HG03097 (cell line): ENCODE results near the gene AP2B1.

Source experiments
- ATAC-seq: cut with Tn5 transposase; IDR thresholded peaks from one replicate; pipeline ENCODE4 v1.9.1; 2021; ENCODE audit not compliant: unreplicated experiment, low FRiP score

Gene AP2B1

GRCh38 chr17:35725802-35726126 is 138.6 kb downstream of the AP2B1 start:
- no peak for ATAC-seq

DNA sequence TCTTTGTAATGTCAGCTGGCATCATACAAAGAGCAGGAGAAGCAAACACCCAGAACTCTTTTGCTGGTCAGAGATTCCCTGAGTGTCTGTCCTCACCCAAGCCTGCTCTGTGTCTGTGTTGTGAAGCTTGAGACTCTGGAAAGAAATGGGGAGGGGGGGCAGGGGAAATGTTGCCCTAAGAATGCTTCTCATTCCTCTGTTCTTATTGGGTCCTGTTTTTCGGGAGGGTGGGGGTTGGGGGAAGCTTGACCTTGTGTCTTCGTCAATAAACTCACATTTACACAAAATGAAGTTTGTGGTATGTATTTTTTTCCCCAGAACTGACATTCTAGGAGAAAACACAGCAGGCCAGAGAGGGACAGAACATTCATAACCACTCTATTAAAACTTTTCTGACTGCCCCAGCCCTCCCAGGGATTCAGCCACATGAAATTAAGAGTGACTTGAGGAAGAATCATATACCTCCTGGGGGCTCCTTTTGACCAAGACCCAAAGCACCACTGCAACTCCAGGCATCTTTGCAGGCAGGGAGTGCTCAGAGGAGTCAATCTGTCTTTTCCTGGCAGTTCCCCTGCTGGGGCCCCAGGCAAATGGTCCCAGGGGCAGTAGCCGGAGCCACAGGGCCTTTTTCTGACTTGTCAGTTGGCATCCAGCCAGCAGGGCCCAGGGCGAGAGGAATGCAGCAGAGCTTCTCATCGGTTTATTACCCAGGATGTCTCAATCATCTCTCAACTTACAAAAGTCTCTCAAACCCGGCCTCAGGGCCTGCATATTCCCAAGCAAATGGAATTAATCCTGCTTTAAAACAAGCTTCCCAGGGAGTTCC is 139.2 kb downstream of the AP2B1 start:
- no peak for ATAC-seq

DNA sequence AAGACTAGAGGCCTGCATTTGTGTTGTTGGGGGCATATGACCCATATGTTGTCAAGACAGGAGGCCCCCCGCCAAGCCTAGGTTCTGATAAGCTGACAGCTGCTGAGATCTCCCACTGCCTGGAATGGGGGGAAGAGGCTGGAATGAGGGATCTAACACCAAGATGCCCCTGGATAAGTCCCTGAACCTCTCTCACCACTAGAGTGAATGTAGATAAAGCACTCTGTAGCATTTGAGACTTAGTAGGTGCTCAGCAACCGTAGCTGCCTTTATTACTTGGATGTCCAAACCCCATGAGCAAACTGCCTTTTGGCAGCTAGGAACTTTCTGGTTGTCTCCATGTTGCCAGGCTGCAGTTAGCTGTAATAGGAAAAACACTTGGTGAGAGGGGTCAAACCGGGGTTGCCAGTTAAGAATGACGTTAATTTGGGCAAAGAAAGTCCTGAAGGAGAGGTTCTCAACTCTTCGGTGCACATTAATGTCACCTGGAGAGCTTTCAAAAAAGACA is 139.9 kb downstream of the AP2B1 start:
- no peak for ATAC-seq

- no peak for ATAC-seq
Observed at GRCh38 chr17:35727635-35728034, 140.5 kb downstream of the AP2B1 start.

DNA sequence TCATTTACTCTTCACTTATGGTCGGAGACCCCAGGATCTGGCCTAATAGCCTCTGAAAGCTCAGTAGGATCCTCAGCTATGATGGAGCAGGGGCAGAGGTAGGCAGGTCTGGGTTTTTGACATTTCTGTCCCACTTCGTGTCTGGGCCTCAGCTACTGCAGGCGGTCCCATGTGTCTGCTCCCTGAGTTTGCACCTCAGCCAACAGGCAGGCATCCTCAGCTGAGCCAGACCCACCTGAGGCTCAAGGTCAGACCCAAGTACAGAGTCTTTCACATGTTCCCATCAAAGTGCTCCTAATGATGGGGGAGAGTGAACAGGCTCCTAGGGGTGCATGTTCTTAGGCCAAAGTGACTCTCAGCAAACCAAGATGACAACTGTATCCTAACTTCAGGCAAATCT is 141.4 kb downstream of the AP2B1 start:
- ATAC-seq = no peak

- no peak for ATAC-seq
Observed at GRCh38 chr17:35729405-35729833, 142.3 kb downstream of the AP2B1 start.

DNA sequence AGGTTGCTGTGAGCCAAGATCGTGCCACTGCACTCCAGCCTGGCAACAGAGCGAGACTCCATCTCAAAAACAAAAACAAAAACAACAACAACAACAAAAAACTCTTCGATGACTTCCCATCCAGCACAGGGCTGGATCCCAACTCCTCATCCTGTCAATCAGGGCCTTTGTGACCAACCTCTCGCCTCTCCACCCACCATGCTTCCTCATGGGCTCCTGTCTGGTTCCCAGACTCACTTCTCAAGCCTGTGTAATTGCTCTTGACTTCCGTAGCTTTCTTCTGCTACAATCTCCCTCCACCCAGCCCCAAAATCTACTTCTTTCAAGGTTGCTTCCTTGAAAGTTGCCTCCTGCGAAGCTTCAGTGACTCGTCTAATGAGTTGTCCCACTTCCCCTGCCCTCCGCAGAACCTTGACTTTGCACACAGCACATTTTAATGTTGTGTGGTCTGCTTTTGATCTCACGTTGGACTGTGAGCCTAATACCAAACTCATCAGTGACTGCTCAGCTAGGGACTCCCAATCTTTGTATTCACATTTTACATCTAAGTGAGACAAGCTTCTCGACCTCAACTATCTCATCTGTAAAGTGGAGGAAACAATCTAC is 143.4 kb downstream of the AP2B1 start:
- ATAC-seq = no peak

GRCh38 chr17:35731239-35731916 is 144.3 kb downstream of the AP2B1 start, which contains the start of gene RASL10B:
Gene RASL10B, plus strand, starts transcription at chr17:35731639. Its CDS starts 3,546 bp downstream, at chr17:35735185.
- ATAC-seq = no peak

DNA sequence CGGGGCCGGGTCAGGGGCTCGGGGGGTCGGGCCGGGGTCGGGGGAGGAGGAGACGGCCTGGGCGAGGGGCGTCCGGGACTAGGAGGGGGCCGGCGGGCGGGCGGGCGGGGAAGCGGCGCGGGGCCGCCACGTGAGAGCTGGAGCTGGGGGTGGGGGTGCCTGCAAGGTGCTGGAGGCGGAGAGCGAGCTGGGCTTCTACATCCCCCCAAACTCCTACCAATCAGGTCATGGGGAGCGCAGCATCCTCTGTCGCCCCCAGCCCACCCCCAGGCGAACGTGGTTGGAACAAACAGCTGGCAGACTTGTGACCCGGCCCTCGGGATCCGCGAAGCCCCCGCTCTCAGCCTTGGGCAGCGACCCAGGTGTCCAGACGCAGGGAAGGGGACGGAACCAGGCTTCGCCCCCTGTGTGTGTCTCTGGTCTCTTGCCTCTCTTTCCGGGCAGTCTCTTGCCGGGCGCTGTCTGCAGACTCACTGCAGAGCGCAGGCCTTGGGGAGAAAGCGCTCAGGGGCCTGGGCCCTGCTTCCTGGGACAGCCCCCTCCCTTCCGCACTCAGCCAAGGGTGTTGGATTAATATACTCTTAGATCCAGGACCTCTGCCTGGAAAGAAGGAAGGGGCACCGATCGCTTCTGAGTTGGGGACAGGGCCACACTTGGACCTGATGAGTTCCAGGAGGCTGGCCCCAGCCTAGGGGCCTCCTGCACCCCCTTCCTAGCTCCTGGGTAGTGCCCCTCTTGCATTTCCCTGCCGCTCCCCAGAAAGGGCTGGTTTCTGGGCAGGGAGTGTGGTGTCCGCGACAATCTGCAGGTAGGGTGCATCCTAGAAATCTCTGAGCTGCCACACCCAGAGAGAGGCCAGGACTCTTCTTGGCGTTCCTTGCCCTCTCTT is 145.0 kb downstream of the AP2B1 start:
- ATAC-seq = no peak

DNA sequence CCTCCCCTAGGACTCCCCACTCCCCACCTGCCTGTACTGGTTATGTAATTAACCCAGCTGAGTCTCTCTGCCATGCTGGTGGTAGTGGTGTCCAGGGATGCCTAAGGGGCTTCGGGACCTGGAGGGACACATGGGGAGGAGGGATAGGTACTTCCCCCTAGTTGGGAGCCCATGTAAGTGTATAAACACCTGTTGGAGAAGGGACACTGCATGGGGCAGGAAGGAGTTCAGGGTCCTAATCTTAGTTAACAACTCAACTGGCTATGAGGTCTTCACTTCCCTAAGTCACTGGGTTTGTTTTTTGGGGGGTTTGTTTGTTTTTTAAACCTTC is 145.6 kb downstream of the AP2B1 start:
- no peak for ATAC-seq

GRCh38 chr17:35733366-35733765 is 146.2 kb downstream of the AP2B1 start:
- ATAC-seq = no peak

DNA sequence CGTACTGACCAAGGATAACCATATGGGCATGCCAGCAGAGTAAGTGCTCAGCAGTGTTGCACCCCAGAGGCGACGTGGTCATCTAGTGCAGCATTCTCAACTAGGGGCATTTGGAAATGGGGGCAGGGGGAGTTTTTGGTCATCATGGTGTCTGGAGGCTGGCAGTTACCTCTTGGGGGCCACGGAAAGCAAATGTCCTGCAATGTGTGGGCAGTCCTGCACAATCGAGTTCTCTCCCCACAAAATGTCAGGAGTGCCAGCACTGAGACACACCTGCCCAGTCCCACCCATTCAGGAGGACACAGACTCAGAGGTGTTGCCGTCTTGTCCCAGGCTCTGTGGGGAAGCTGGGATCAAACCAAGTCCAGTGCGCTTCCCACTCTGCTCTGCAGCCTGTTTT is 147.3 kb downstream of the AP2B1 start:
- ATAC-seq = no peak

DNA sequence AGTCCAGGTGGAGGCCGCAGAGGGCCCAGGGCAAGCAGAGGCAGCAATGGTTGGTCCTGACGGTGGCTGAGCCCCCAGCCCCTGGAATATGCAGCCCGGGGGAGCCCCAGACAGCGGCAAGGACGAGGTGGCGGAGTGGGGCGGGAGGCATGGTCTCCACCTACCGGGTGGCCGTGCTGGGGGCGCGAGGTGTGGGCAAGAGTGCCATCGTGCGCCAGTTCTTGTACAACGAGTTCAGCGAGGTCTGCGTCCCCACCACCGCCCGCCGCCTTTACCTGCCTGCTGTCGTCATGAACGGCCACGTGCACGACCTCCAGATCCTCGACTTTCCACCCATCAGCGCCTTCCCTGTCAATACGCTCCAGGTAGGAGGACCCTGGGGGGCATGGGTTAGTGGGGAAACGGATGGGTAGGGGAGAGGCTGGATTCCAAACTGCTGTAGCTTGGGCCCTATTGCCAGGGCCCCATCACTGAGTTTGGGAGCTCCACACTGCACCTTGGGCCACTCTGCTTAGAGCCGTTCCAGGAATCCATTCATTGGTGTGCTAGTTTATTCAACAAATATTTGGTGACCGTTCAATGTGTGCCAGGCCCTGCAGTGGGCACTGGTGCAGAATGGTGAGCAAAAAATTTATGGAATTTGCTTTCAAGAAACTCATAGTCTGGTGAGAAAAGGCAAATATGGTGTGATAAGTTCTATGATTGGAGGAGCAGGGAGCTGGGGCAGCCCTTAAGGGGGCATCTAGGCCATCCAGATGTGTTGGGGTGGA is 148.1 kb downstream of the AP2B1 start:
- no peak for ATAC-seq

GRCh38 chr17:35736236-35736635 is 149.1 kb downstream of the AP2B1 start:
- ATAC-seq = no peak

DNA sequence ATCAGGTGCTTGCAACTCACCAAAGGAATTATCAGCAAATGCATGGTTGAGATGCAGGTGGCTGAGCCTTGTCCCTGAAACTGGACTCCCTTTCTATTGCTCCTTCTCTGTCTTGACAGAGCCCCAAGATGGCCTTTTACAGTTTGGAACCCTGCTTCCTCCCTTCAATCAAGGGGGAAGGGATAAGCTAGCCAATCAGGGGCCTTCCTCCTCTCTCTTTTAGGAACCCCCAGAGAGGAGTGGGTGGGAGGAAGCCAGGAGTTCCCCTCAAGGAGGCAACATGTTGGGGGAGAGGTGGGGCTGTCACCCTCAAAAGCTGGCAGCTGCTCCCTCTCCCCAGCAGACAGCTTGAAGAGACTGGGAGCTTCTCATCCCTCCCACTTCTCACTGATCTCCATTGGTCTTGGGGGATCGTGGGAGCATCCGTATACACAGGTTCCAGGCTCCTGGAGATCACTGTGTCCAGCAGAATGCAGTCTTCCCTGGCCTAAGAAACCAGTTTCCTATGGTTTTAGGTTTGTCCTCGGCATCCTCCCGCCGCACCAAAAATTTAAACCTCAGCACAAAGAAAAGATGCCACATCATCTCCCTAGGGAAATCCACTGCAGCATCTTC is 151.5 kb downstream of the AP2B1 start:
- ATAC-seq = no peak

- no peak for ATAC-seq
Observed at GRCh38 chr17:35740216-35740615, 153.1 kb downstream of the AP2B1 start.

- no peak for ATAC-seq
Observed at GRCh38 chr17:35740997-35741931, 154.1 kb downstream of the AP2B1 start.

GRCh38 chr17:35742496-35742895 is 155.4 kb downstream of the AP2B1 start:
- ATAC-seq = no peak
